HL-60 (cell line): Measurements from ENCODE around the gene MIOX.

Experiments
- CTCF ChIP-seq: IDR thresholded peaks from one replicate; pipeline ENCODE4 v1.5.1; 2011; ENCODE audit warnings: low read length, control low read depth, inconsistent platforms; ENCODE audit not compliant: insufficient read depth
- POLR2AphosphoS5 ChIP-seq: IDR thresholded peaks from 2 replicates; pipeline ENCODE4 v1.6.1; 2012; ENCODE audit warnings: low read depth
- REST ChIP-seq: IDR thresholded peaks from 2 replicates; pipeline ENCODE4 v1.6.1; 2012; ENCODE audit warnings: low read depth; ENCODE audit not compliant: insufficient replicate concordance

GRCh38 chr22:50525104-50525857 lies 38.6 kb downstream of the MIOX start, which contains the start of gene SCO2:
- TF ChIP-seq POLR2AphosphoS5 (peak; percentile 72; the same call in 1 of the 2 replicates), REST (no peak), CTCF (peak; percentile 1)
